WTC11 (cell line): ENCODE results near the gene SPINT2. TPM values are rescaled to one million over a fixed set of nuclear protein-coding genes. Genes with fewer than 3 reads are reported as not detected.

Experiments used
- ATAC-seq: fragments of 200-7000 bp; cut with Tn5 transposase; 2 replicates; pipeline ENCODE4 v1.10.0; 2021; ENCODE audit warnings: mild to moderate bottlenecking, moderate library complexity
- CTCF ChIA-PET: fragments of 300-600 bp; sonication (Branson Sonifier 250); formaldehyde crosslinking; loops from one replicate; lab custom pipeline; 2021; ENCODE audit warnings: antibody characterized with exemption; lab: Charles Lee
- POLR2A ChIA-PET: fragments of 350-600 bp; sonication (Branson Sonifier 250); formaldehyde crosslinking; loops from one replicate; lab custom pipeline; 2021; ENCODE audit warnings: antibody characterized with exemption; lab: Charles Lee
- DNase-seq: peaks from one replicate; pipeline ENCODE4 v3.0.0; 2021; ENCODE audit warnings: low spot score
- H3K27ac Mint-ChIP-seq: 2 replicates; pipeline ENCODE4 v1.8.0; 2021; ENCODE audit warnings: mixed read lengths
- H3K27me3 Mint-ChIP-seq: 2 replicates; pipeline ENCODE4 v1.8.0; 2021; ENCODE audit warnings: low read depth, mild to moderate bottlenecking, moderate library complexity, mixed read lengths
- H3K36me3 Mint-ChIP-seq: 2 replicates; pipeline ENCODE4 v1.8.0; 2021; ENCODE audit warnings: mixed read lengths
- H3K4me1 Mint-ChIP-seq: 2 replicates; pipeline ENCODE4 v1.8.0; 2022; ENCODE audit warnings: mixed read lengths
- H3K4me3 Mint-ChIP-seq: 2 replicates; pipeline ENCODE4 v1.8.0; 2021; ENCODE audit warnings: mild to moderate bottlenecking, moderate library complexity, mixed read lengths
- H3K9me3 Mint-ChIP-seq: 2 replicates; pipeline ENCODE4 v1.8.0; 2021; ENCODE audit warnings: mixed read lengths
- ESRRA ChIP-seq: sonication (generic); formaldehyde crosslinking; IDR thresholded peaks from 2 replicates; pipeline ENCODE4 v1.8.1; 2022; ENCODE audit warnings: mild to moderate bottlenecking, missing genetic modification reagents, borderline replicate concordance
- ETV6 ChIP-seq: sonication (generic); formaldehyde crosslinking; IDR thresholded peaks from 2 replicates; pipeline ENCODE4 v1.8.1; 2022; ENCODE audit warnings: mild to moderate bottlenecking, missing genetic modification reagents
- FOXJ3 ChIP-seq: sonication (generic); formaldehyde crosslinking; IDR thresholded peaks from 2 replicates; pipeline ENCODE4 v1.9.0; 2021; ENCODE audit warnings: missing genetic modification reagents, mild to moderate bottlenecking, borderline replicate concordance
- FOXP4 ChIP-seq: sonication (generic); formaldehyde crosslinking; IDR thresholded peaks from 2 replicates; pipeline ENCODE4 v1.8.0; 2022; ENCODE audit warnings: mild to moderate bottlenecking, missing genetic modification reagents
- NFATC4 ChIP-seq: fragments of 250-450 bp; sonication (Bioruptor Pico); IDR thresholded peaks from 2 replicates; pipeline ENCODE4 v1.9.0; 2021; ENCODE audit warnings: mild to moderate bottlenecking
- NFE2L1 ChIP-seq: sonication (generic); formaldehyde crosslinking; IDR thresholded peaks from 2 replicates; pipeline ENCODE4 v1.8.1; 2023; ENCODE audit warnings: missing genetic modification reagents
- OVOL2 ChIP-seq: fragments of 250-450 bp; sonication (Bioruptor Pico); IDR thresholded peaks from 2 replicates; pipeline ENCODE4 v1.9.0; 2021; ENCODE audit warnings: mild to moderate bottlenecking, borderline replicate concordance
- RORB ChIP-seq: fragments of 250-450 bp; sonication (Bioruptor Pico); IDR thresholded peaks from 2 replicates; pipeline ENCODE4 v1.9.0; 2021; ENCODE audit warnings: mild to moderate bottlenecking
- ZBTB21 ChIP-seq: sonication (generic); formaldehyde crosslinking; IDR thresholded peaks from 2 replicates; pipeline ENCODE4 v1.8.1; 2023; ENCODE audit warnings: mild to moderate bottlenecking, missing genetic modification reagents, borderline replicate concordance
- total RNA-seq: library from RNA; stranded (reverse); gene quantifications from 3 replicates; pipeline ENCODE4 v1.2.3, GENCODE V29; 2021
- TF ChIP-seq, protein P1 (sequence below): fragments of 250-450 bp; sonication (Bioruptor Pico); IDR thresholded peaks from 2 replicates; pipeline ENCODE4 v1.8.0; 2021; ENCODE audit warnings: mild to moderate bottlenecking
- TF ChIP-seq, protein P2 (sequence below): fragments of 250-450 bp; sonication (Bioruptor Pico); IDR thresholded peaks from 2 replicates; pipeline ENCODE4 v1.9.0; 2021; ENCODE audit warnings: mild to moderate bottlenecking, borderline replicate concordance
- TF ChIP-seq, protein P3 (sequence below): sonication (generic); formaldehyde crosslinking; conservative IDR thresholded peaks from 2 replicates; pipeline ENCODE4 v1.8.1; 2023; ENCODE audit warnings: mild to moderate bottlenecking, low read depth, missing genetic modification reagents, moderate library complexity

SPINT2 gene
- total RNA-seq, 1 experiment from 2014 or later = 335 TPM

DNA sequence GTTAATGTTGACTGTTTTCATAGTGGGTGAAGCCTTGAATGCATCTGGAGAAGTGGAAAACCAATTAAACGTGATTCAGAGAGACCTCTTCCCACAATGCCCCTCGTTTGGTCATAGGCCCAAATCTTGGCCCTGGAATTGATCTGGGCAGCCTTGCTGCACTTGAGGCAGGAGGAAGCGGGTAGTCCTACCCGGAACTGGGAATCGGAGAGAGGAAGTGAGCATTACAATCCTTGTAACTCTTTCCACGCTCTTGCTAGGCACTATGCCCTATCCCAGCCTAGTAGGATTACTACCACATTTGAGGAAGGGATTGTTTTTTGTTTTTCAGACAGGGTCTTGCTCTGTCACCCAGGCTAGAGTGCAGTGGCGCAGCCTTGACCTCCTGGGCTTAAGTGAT lies 58.9 kb downstream of the SPINT2 start:
- H3K4me1 Mint-ChIP-seq = peaks cover 20% of the 10 kb centered on the region
- no peaks in the 10 kb centered on the region for H3K9me3 Mint-ChIP-seq
- CTCF ChIA-PET = no interaction called here
- H3K27me3 Mint-ChIP-seq = peaks cover 33% of the 10 kb centered on the region
- DNase-seq = no peak
- H3K27ac Mint-ChIP-seq = no peak overlapping the region
- TF ChIP-seq ETV6 (CRISPR knock-in tag) (no peak), RORB (CRISPR knock-in tag) (no peak), NFE2L1 (CRISPR knock-in tag) (no peak), ESRRA (CRISPR knock-in tag) (no peak)
- TF ChIP-seq, protein P1, sequence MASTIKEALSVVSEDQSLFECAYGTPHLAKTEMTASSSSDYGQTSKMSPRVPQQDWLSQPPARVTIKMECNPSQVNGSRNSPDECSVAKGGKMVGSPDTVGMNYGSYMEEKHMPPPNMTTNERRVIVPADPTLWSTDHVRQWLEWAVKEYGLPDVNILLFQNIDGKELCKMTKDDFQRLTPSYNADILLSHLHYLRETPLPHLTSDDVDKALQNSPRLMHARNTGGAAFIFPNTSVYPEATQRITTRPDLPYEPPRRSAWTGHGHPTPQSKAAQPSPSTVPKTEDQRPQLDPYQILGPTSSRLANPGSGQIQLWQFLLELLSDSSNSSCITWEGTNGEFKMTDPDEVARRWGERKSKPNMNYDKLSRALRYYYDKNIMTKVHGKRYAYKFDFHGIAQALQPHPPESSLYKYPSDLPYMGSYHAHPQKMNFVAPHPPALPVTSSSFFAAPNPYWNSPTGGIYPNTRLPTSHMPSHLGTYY (CRISPR knock-in tag) = no peak
- TF ChIP-seq, all 79 proteins: peak for 0
- ATAC-seq = no peak
- H3K4me3 Mint-ChIP-seq = no peak overlapping the region
- POLR2A ChIA-PET = no interaction called here
- H3K36me3 Mint-ChIP-seq = peaks cover 12% of the 10 kb centered on the region

- CTCF ChIA-PET = no interaction called here
These were observed 60.1 kb downstream of the SPINT2 start for GRCh38 chr19:38324431-38324830.

DNA sequence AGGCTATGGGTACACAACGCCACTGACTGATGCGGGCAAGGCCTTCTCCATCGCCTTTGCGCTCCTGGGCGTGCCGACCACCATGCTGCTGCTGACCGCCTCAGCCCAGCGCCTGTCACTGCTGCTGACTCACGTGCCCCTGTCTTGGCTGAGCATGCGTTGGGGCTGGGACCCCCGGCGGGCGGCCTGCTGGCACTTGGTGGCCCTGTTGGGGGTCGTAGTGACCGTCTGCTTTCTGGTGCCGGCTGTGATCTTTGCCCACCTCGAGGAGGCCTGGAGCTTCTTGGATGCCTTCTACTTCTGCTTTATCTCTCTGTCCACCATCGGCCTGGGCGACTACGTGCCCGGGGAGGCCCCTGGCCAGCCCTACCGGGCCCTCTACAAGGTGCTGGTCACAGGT lies 62.2 kb downstream of the SPINT2 start:
- no peak overlapping the region for H3K27ac Mint-ChIP-seq
- H3K27me3 Mint-ChIP-seq = peaks cover 3% of the 10 kb centered on the region; the same call in 1 of the 2 replicates
- ChIA-PET POLR2A (no interaction called here), CTCF (no interaction called here)
- no peak for ATAC-seq
- 0 out of 2 replicates have a peak, but pooled peaks cover 1% of the 10 kb centered on the region for H3K4me1 Mint-ChIP-seq
- peaks cover 12% of the 10 kb centered on the region for H3K36me3 Mint-ChIP-seq
- TF ChIP-seq OVOL2 (CRISPR knock-in tag) (no peak), ZBTB21 (no peak), FOXJ3 (CRISPR knock-in tag) (no peak), NFATC4 (no peak), NFE2L1 (CRISPR knock-in tag) (no peak)
- TF ChIP-seq, protein P2, sequence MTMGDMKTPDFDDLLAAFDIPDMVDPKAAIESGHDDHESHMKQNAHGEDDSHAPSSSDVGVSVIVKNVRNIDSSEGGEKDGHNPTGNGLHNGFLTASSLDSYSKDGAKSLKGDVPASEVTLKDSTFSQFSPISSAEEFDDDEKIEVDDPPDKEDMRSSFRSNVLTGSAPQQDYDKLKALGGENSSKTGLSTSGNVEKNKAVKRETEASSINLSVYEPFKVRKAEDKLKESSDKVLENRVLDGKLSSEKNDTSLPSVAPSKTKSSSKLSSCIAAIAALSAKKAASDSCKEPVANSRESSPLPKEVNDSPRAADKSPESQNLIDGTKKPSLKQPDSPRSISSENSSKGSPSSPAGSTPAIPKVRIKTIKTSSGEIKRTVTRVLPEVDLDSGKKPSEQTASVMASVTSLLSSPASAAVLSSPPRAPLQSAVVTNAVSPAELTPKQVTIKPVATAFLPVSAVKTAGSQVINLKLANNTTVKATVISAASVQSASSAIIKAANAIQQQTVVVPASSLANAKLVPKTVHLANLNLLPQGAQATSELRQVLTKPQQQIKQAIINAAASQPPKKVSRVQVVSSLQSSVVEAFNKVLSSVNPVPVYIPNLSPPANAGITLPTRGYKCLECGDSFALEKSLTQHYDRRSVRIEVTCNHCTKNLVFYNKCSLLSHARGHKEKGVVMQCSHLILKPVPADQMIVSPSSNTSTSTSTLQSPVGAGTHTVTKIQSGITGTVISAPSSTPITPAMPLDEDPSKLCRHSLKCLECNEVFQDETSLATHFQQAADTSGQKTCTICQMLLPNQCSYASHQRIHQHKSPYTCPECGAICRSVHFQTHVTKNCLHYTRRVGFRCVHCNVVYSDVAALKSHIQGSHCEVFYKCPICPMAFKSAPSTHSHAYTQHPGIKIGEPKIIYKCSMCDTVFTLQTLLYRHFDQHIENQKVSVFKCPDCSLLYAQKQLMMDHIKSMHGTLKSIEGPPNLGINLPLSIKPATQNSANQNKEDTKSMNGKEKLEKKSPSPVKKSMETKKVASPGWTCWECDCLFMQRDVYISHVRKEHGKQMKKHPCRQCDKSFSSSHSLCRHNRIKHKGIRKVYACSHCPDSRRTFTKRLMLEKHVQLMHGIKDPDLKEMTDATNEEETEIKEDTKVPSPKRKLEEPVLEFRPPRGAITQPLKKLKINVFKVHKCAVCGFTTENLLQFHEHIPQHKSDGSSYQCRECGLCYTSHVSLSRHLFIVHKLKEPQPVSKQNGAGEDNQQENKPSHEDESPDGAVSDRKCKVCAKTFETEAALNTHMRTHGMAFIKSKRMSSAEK (CRISPR knock-in tag) = no peak
- TF ChIP-seq, protein P3, sequence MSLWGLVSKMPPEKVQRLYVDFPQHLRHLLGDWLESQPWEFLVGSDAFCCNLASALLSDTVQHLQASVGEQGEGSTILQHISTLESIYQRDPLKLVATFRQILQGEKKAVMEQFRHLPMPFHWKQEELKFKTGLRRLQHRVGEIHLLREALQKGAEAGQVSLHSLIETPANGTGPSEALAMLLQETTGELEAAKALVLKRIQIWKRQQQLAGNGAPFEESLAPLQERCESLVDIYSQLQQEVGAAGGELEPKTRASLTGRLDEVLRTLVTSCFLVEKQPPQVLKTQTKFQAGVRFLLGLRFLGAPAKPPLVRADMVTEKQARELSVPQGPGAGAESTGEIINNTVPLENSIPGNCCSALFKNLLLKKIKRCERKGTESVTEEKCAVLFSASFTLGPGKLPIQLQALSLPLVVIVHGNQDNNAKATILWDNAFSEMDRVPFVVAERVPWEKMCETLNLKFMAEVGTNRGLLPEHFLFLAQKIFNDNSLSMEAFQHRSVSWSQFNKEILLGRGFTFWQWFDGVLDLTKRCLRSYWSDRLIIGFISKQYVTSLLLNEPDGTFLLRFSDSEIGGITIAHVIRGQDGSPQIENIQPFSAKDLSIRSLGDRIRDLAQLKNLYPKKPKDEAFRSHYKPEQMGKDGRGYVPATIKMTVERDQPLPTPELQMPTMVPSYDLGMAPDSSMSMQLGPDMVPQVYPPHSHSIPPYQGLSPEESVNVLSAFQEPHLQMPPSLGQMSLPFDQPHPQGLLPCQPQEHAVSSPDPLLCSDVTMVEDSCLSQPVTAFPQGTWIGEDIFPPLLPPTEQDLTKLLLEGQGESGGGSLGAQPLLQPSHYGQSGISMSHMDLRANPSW (CRISPR knock-in tag) = no peak
- H3K9me3 Mint-ChIP-seq = no peaks in the 10 kb centered on the region
- no peak overlapping the region for H3K4me3 Mint-ChIP-seq
- no peak for DNase-seq

More at GRCh38 chr19:38324431-38324830, 60.1 kb downstream of the SPINT2 start:
- no peak for TF ChIP-seq FOXP4 (CRISPR knock-in tag)
- Mint-ChIP-seq H3K4me3 (no peak overlapping the region), H3K4me1 (peaks cover 14% of the 10 kb centered on the region; the same call in 1 of the 2 replicates), H3K9me3 (no peaks in the 10 kb centered on the region), H3K27ac (no peak overlapping the region), H3K27me3 (peaks cover 21% of the 10 kb centered on the region), H3K36me3 (peaks cover 12% of the 10 kb centered on the region)
- ATAC-seq (no peak), DNase-seq (no peak)
- POLR2A ChIA-PET = no interaction called here
